IMR-90 (cell line): Measurements from ENCODE around the gene NFKB1. TPM values are rescaled to one million over a fixed set of nuclear protein-coding genes. Genes with fewer than 3 reads are reported as not detected.

Source experiments
- ATAC-seq: fragments of 200-7000 bp; cut with Tn5 transposase; 2 replicates; pipeline ENCODE4 v1.9.1; 2020; ENCODE audit warnings: low read depth, mild to moderate bottlenecking, moderate library complexity
- BruUV-seq: library from RNA; stranded (reverse); fragments of 400-500 nt; replicated peaks from 2 replicates; lab custom pipeline; 2021; lab: Mats Ljungman, UMichigan
- CTCF ChIA-PET: fragments of 300-600 bp; formaldehyde crosslinking; extraction: SDS; loops from one replicate; lab custom pipeline; 2021; ENCODE audit warnings: antibody characterized with exemption; lab: Yijun Ruan, JAX
- POLR2A ChIA-PET: fragments of 300-600 bp; sonication (Branson Sonifier 250); formaldehyde crosslinking; loops from one replicate; lab custom pipeline; 2022; ENCODE audit warnings: antibody characterized with exemption; ENCODE audit not compliant: unreplicated experiment; lab: Charles Lee
- DNase-seq: peaks from one replicate; pipeline ENCODE4 v3.0.0; 2013
- H2AFZ ChIP-seq: replicated peaks from 2 replicates; pipeline ENCODE3; 2013; ENCODE audit warnings: low read length, mild to moderate bottlenecking; ENCODE audit not compliant: poor library complexity
- H2AK5ac ChIP-seq: 2 replicates; pipeline ENCODE4 v1.6.1; 2013; ENCODE audit warnings: low read depth, low read length, inconsistent platforms
- H2AK9ac ChIP-seq: replicated peaks from 2 replicates; pipeline ENCODE3; 2013; ENCODE audit warnings: mild to moderate bottlenecking, low read depth, low read length, moderate library complexity; ENCODE audit not compliant: poor library complexity
- H2BK120ac ChIP-seq: 2 replicates; pipeline ENCODE4 v1.6.1; 2013; ENCODE audit warnings: low read depth, low read length, inconsistent platforms
- H2BK15ac ChIP-seq: 3 replicates; pipeline ENCODE4 v1.6.1; 2013; ENCODE audit warnings: low read depth, low read length, inconsistent platforms
- H2BK20ac ChIP-seq: 2 replicates; pipeline ENCODE4 v1.6.1; 2013; ENCODE audit warnings: low read depth, mild to moderate bottlenecking, inconsistent platforms, low read length, moderate library complexity
- H2BK5ac ChIP-seq: 2 replicates; pipeline ENCODE4 v1.6.1; 2013; ENCODE audit warnings: mild to moderate bottlenecking, low read depth, low read length, inconsistent platforms; ENCODE audit not compliant: poor library complexity, severe bottlenecking
- H3K14ac ChIP-seq: replicated peaks from 2 replicates; pipeline ENCODE4 v1.6.1; 2013; ENCODE audit warnings: low read depth, low read length, inconsistent platforms
- H3K18ac ChIP-seq: 2 replicates; pipeline ENCODE4 v1.6.1; 2013; ENCODE audit warnings: low read depth, low read length, control low read depth
- H3K23ac ChIP-seq: 2 replicates; pipeline ENCODE4 v1.6.1; 2013; ENCODE audit warnings: low read depth, low read length, inconsistent platforms
- H3K27ac ChIP-seq: 2 replicates; pipeline ENCODE4 v1.5.1; 2013; ENCODE audit warnings: mild to moderate bottlenecking, control low read depth, low read length; ENCODE audit not compliant: insufficient read depth
- H3K27me3 ChIP-seq: 2 replicates; pipeline ENCODE4 v1.6.1; 2013; ENCODE audit warnings: low read length; ENCODE audit not compliant: control insufficient read depth, insufficient read depth
- H3K36me3 ChIP-seq: 2 replicates; pipeline ENCODE4 v1.6.1; 2013; ENCODE audit warnings: low read length, mixed read lengths; ENCODE audit not compliant: control insufficient read depth, insufficient read depth
- H3K4ac ChIP-seq: 2 replicates; pipeline ENCODE4 v1.6.1; 2013; ENCODE audit warnings: low read depth, low read length, inconsistent platforms
- H3K4me1 ChIP-seq: 2 replicates; pipeline ENCODE4 v1.6.1; 2013; ENCODE audit warnings: low read length, mixed read lengths; ENCODE audit not compliant: control insufficient read depth, insufficient read depth
- H3K4me2 ChIP-seq: 2 replicates; pipeline ENCODE4 v1.6.1; 2013; ENCODE audit warnings: low read depth, mild to moderate bottlenecking, control low read depth, low read length, moderate library complexity
- H3K4me3 ChIP-seq: 2 replicates; pipeline ENCODE4 v1.5.1; 2013; ENCODE audit warnings: low read depth, mild to moderate bottlenecking, control low read depth, low read length, moderate library complexity; ENCODE audit not compliant: insufficient read depth
- H3K56ac ChIP-seq: 2 replicates; pipeline ENCODE4 v1.6.1; 2013; ENCODE audit warnings: low read length, inconsistent platforms; ENCODE audit not compliant: insufficient read depth; ENCODE audit errors: extremely low read depth
- H3K79me1 ChIP-seq, 2 experiments: 2 replicates each; pipeline ENCODE4 v1.6.1; 2013; ENCODE audit warnings: low read length in 2 of 2, inconsistent platforms in 1 of 2, low read depth in 1 of 2
- H3K9ac ChIP-seq: 2 replicates; pipeline ENCODE4 v1.6.1; 2013; ENCODE audit warnings: low read depth, low read length, control low read depth
- H3K9me1 ChIP-seq: 2 replicates; pipeline ENCODE4 v1.6.1; 2013; ENCODE audit warnings: low read length, inconsistent platforms; ENCODE audit not compliant: insufficient read depth
- H3K9me3 ChIP-seq: 2 replicates; pipeline ENCODE4 v1.6.1; 2013; ENCODE audit warnings: low read length; ENCODE audit not compliant: control insufficient read depth, insufficient read depth
- H4K20me1 ChIP-seq: 2 replicates; pipeline ENCODE4 v1.6.1; 2013; ENCODE audit warnings: low read length, inconsistent platforms; ENCODE audit not compliant: insufficient read depth
- H4K5ac ChIP-seq: 2 replicates; pipeline ENCODE4 v1.6.1; 2013; ENCODE audit warnings: mild to moderate bottlenecking, low read depth, low read length, control low read depth
- H4K8ac ChIP-seq, 2 experiments: 2 replicates each; pipeline ENCODE4 v1.6.1; 2013; ENCODE audit warnings: low read depth in 2 of 2, low read length in 2 of 2, control low read depth in 1 of 2, inconsistent platforms in 1 of 2
- H4K91ac ChIP-seq: 2 replicates; pipeline ENCODE4 v1.6.1; 2013; ENCODE audit warnings: low read depth, low read length, inconsistent platforms; ENCODE audit not compliant: insufficient read depth
- BHLHE40 ChIP-seq: fragments of 150-350 bp; IDR thresholded peaks from 2 replicates; pipeline ENCODE4 v1.6.1; 2016; ENCODE audit warnings: mild to moderate bottlenecking, low read depth, low read length
- CEBPB ChIP-seq: IDR thresholded peaks from 2 replicates; pipeline ENCODE4 v1.6.1; 2012; ENCODE audit warnings: low read depth, low read length, improper control_type of control experiment
- CHD1 ChIP-seq: IDR thresholded peaks from 2 replicates; pipeline ENCODE4 v1.6.1; 2012; ENCODE audit warnings: low read depth, low read length, improper control_type of control experiment
- CTCF ChIP-seq: conservative IDR thresholded peaks from 2 replicates; pipeline ENCODE4 v1.5.1; 2012; ENCODE audit warnings: mild to moderate bottlenecking, low read depth, low read length, improper control_type of control experiment
- FOS ChIP-seq: fragments of 150-350 bp; IDR thresholded peaks from 2 replicates; pipeline ENCODE4 v1.6.1; 2016; ENCODE audit warnings: low read depth, low read length
- MAFK ChIP-seq: IDR thresholded peaks from 2 replicates; pipeline ENCODE4 v1.6.1; 2012; ENCODE audit warnings: low read depth, low read length, improper control_type of control experiment
- MAZ ChIP-seq: IDR thresholded peaks from 2 replicates; pipeline ENCODE4 v1.6.1; 2012; ENCODE audit warnings: low read depth, mild to moderate bottlenecking, low read length, improper control_type of control experiment, moderate library complexity, borderline replicate concordance
- MXI1 ChIP-seq: IDR thresholded peaks from 2 replicates; pipeline ENCODE4 v1.6.1; 2012; ENCODE audit warnings: low read depth, mild to moderate bottlenecking, low read length, moderate library complexity, borderline replicate concordance
- POLR2A ChIP-seq: IDR thresholded peaks from 2 replicates; pipeline ENCODE4 v1.6.1; 2012; ENCODE audit warnings: mild to moderate bottlenecking, low read depth, low read length
- RAD21 ChIP-seq: IDR thresholded peaks from 2 replicates; pipeline ENCODE4 v1.6.1; 2012; ENCODE audit warnings: low read length, improper control_type of control experiment
- RCOR1 ChIP-seq: IDR thresholded peaks from 2 replicates; pipeline ENCODE4 v1.6.1; 2012; ENCODE audit warnings: mild to moderate bottlenecking, low read length, improper control_type of control experiment; ENCODE audit not compliant: insufficient replicate concordance
- RFX5 ChIP-seq: IDR thresholded peaks from 2 replicates; pipeline ENCODE4 v1.8.0; 2012; ENCODE audit warnings: low read depth, mild to moderate bottlenecking, low read length, moderate library complexity
- SMC3 ChIP-seq: fragments of 150-350 bp; IDR thresholded peaks from 2 replicates; pipeline ENCODE4 v1.6.1; 2016; ENCODE audit warnings: low read depth, mild to moderate bottlenecking, antibody characterized with exemption, low read length, moderate library complexity
- USF2 ChIP-seq: fragments of 150-350 bp; IDR thresholded peaks from 2 replicates; pipeline ENCODE4 v1.6.1; 2017; ENCODE audit warnings: mild to moderate bottlenecking, antibody characterized with exemption, low read length, low read depth
- dilution Hi-C: fragments of 300-500 bp; cut with HindIII; formaldehyde crosslinking; loops from one replicate; pipeline ENCODE4 v1.14.3; 2018; ENCODE audit warnings: low sequenced_read_pairs; ENCODE audit not compliant: unreplicated experiment
- in situ Hi-C: fragments of 300-500 bp; cut with MboI; formaldehyde crosslinking; loops from 3 replicates; pipeline ENCODE4 v1.14.3; 2019; ENCODE audit warnings: low sequenced_read_pairs, inconsistent platforms, mixed read lengths
- intact Hi-C: fragments of 100-400 bp; cut with micrococcal nuclease; formaldehyde crosslinking; loops from 2 replicates; pipeline ENCODE4 v1.10.0; 2022
- polyA plus RNA-seq, 3 experiments: library from polyadenylated mRNA; depleted of rRNA; stranded (reverse); fragments of >200 nt; gene quantifications; 2 replicates each; pipeline ENCODE4 v1.2.3, GENCODE V29; 2012; ENCODE audit warnings: low replicate concordance in 1 of 3
- total RNA-seq: library from RNA; depleted of rRNA; stranded (reverse); fragments of >200 nt; gene quantifications from 2 replicates; pipeline ENCODE4 v1.2.3, GENCODE V29; 2012

NFKB1 gene
- total and polyA plus RNA-seq, 2 of the 4 experiments (the other 2 are of a cell fraction) = 19.8 to 24.6 TPM

GRCh38 chr4:102554992-102555391 is 53.8 kb downstream of the NFKB1 start:
- no peak for ATAC-seq

More at GRCh38 chr4:102554992-102555391, 53.8 kb downstream of the NFKB1 start:
- H3K9me3 ChIP-seq = no peaks in the 10 kb centered on the region
- H3K9ac ChIP-seq = no peak overlapping the region
- H2BK20ac ChIP-seq = no peak overlapping the region
- no peak overlapping the region for H2AFZ ChIP-seq
- no TSS peak for BruUV-seq
- in situ Hi-C loops = no loop called here
- H3K4me2 ChIP-seq = no peak overlapping the region
- H4K91ac ChIP-seq = no peak overlapping the region
- H2AK9ac ChIP-seq = no peak overlapping the region
- H4K5ac ChIP-seq = no peak overlapping the region
- peaks cover 2% of the 10 kb centered on the region; the same call in 1 of the 2 replicates for H3K9me1 ChIP-seq
- peaks cover 3% of the 10 kb centered on the region for H3K4me1 ChIP-seq
- POLR2A ChIA-PET = no interaction called here
- H2AK5ac ChIP-seq = no peak overlapping the region
- no peak overlapping the region for H4K8ac ChIP-seq
- no peak overlapping the region for H3K27ac ChIP-seq
- peaks cover 4 to 15% of the 10 kb centered on the region in 2 experiments; a peak in 3 of 4 replicates for H3K79me1 ChIP-seq
- no peak overlapping the region for H2BK15ac ChIP-seq
- no peaks in the 10 kb centered on the region for H3K27me3 ChIP-seq
- no peak overlapping the region for H2BK120ac ChIP-seq
- H3K14ac ChIP-seq = no peak overlapping the region
- no peak overlapping the region for H3K4ac ChIP-seq
- no peaks in the 10 kb centered on the region for H3K36me3 ChIP-seq
- no peak for DNase-seq
- no peak overlapping the region for H3K18ac ChIP-seq
- intact Hi-C loops = no loop called here
- H3K56ac ChIP-seq = no peak overlapping the region
- no peak for TF ChIP-seq SMC3
- TF ChIP-seq RFX5 = no peak
- TF ChIP-seq CTCF = no peak
- no peak for TF ChIP-seq CHD1
- no peak for TF ChIP-seq MAZ
- no peak for TF ChIP-seq MAFK
- TF ChIP-seq POLR2A = no peak
- TF ChIP-seq BHLHE40 = no peak
- TF ChIP-seq CEBPB = no peak
- TF ChIP-seq FOS = no peak
- TF ChIP-seq RAD21 = no peak
- TF ChIP-seq RCOR1 = no peak
- no peak for TF ChIP-seq MXI1
- TF ChIP-seq USF2 = no peak
- no peak overlapping the region for H3K23ac ChIP-seq
- H3K4me3 ChIP-seq = no peak overlapping the region
- H2BK5ac ChIP-seq = no peak overlapping the region
- dilution Hi-C loops = no loop called here
- CTCF ChIA-PET = interaction anchor here (1.0 kb wide), 1 partner anchor 13 kb away, joined by 4 read pairs; no protein-coding TSS in a partner anchor
- peaks cover 7% of the 10 kb centered on the region; the same call in 1 of the 2 replicates for H4K20me1 ChIP-seq
